Type B pancreatic cell (in vitro differentiated cells): Measurements from ENCODE around the gene MTR. TPM values are rescaled to one million over a fixed set of nuclear protein-coding genes. Genes with fewer than 3 reads are reported as not detected.

ENCODE experiments used
- DNase-seq: peaks from one replicate; pipeline ENCODE4 v3.0.0; 2021; ENCODE audit warnings: mixed read lengths; ENCODE audit not compliant: unreplicated experiment; ENCODE audit errors: extremely low spot score
- H3K27ac Mint-ChIP-seq: 2 replicates; pipeline ENCODE4 v1.8.0; 2021; ENCODE audit warnings: mild to moderate bottlenecking, mixed read lengths
- H3K27me3 Mint-ChIP-seq: 2 replicates; pipeline ENCODE4 v1.8.0; 2021; ENCODE audit warnings: mixed read lengths
- H3K36me3 Mint-ChIP-seq: 2 replicates; pipeline ENCODE4 v1.8.0; 2021; ENCODE audit warnings: mixed read lengths
- H3K4me1 Mint-ChIP-seq: one replicate; pipeline ENCODE4 v1.8.0; 2021; ENCODE audit warnings: mixed read lengths; ENCODE audit not compliant: unreplicated experiment
- H3K4me3 Mint-ChIP-seq: 2 replicates; pipeline ENCODE4 v1.8.0; 2021; ENCODE audit warnings: mild to moderate bottlenecking, mixed read lengths
- H3K9me3 Mint-ChIP-seq: 2 replicates; pipeline ENCODE4 v1.8.0; 2021; ENCODE audit warnings: mixed read lengths
- CTCF ChIP-seq: fragments of 200-600 bp; sonication (generic); conservative IDR thresholded peaks from 2 replicates; pipeline ENCODE4 v1.5.0; 2021; ENCODE audit warnings: antibody characterized with exemption, mild to moderate bottlenecking
- total RNA-seq: library from RNA; stranded (reverse); gene quantifications from 2 replicates; pipeline ENCODE4 v1.2.1, GENCODE V29; 2021; ENCODE audit warnings: low replicate concordance

MTR gene
- total RNA-seq, 1 donor from 2014 or later, result 44.1 TPM

- no peaks in the 10 kb centered on the region for H3K9me3 Mint-ChIP-seq
- peaks cover 10% of the 10 kb centered on the region for H3K27me3 Mint-ChIP-seq
- peak overlapping the region; percentile 99 for H3K27ac Mint-ChIP-seq
- peak overlapping the region; percentile 94 for H3K4me3 Mint-ChIP-seq
- no peak for TF ChIP-seq CTCF
- H3K4me1 Mint-ChIP-seq, result peaks cover 19% of the 10 kb centered on the region
- no peaks in the 10 kb centered on the region for H3K36me3 Mint-ChIP-seq
- no peak for DNase-seq
Measured at GRCh38 chr1:236795757-236796667, 920 bp downstream of the MTR start.

GRCh38 chr1:236799001-236799400 is 3.9 kb downstream of the MTR start:
- TF ChIP-seq CTCF, result no peak
- H3K27me3 Mint-ChIP-seq, result peaks cover 4% of the 10 kb centered on the region
- peaks cover 27% of the 10 kb centered on the region for H3K4me1 Mint-ChIP-seq
- H3K36me3 Mint-ChIP-seq, result peaks cover 5% of the 10 kb centered on the region
- no peaks in the 10 kb centered on the region for H3K9me3 Mint-ChIP-seq
- H3K4me3 Mint-ChIP-seq, result no peak overlapping the region
- H3K27ac Mint-ChIP-seq, result no peak overlapping the region
- DNase-seq, result no peak

- H3K27me3 Mint-ChIP-seq, result no peaks in the 10 kb centered on the region
- H3K27ac Mint-ChIP-seq, result no peak overlapping the region
- no peak for TF ChIP-seq CTCF
Measured at GRCh38 chr1:236800002-236800620, 5.0 kb downstream of the MTR start.

GRCh38 chr1:236800623-236801022 is 5.5 kb downstream of the MTR start:
- Mint-ChIP-seq H3K36me3 (peaks cover 11% of the 10 kb centered on the region), H3K4me1 (peaks cover 19% of the 10 kb centered on the region), H3K9me3 (no peaks in the 10 kb centered on the region), H3K27me3 (no peaks in the 10 kb centered on the region), H3K27ac (no peak overlapping the region), H3K4me3 (no peak overlapping the region)
- no peak for TF ChIP-seq CTCF
- DNase-seq, result no peak

More at GRCh38 chr1:236800002-236800620, 5.0 kb downstream of the MTR start:
- Mint-ChIP-seq H3K36me3 (peaks cover 11% of the 10 kb centered on the region), H3K4me1 (peaks cover 19% of the 10 kb centered on the region), H3K4me3 (no peak overlapping the region), H3K9me3 (no peaks in the 10 kb centered on the region)
- no peak for DNase-seq

GRCh38 chr1:236802264-236802663 is 7.2 kb downstream of the MTR start:
- Mint-ChIP-seq H3K4me3 (no peak overlapping the region), H3K36me3 (peaks cover 15% of the 10 kb centered on the region), H3K9me3 (no peaks in the 10 kb centered on the region), H3K27me3 (no peaks in the 10 kb centered on the region), H3K4me1 (peaks cover 15% of the 10 kb centered on the region), H3K27ac (no peak overlapping the region)
- no peak for DNase-seq
- TF ChIP-seq CTCF, result no peak
